C4-2B (cell line): ENCODE data around the gene RPS26.

Experiments
- H3K27ac ChIP-seq: fragments of 450-650 bp; 2 replicates; pipeline ENCODE4 v1.5.1; 2017
- ZFX ChIP-seq: fragments of 450-650 bp; IDR thresholded peaks from 2 replicates; pipeline ENCODE4 v1.6.1; 2017
- TF ChIP-seq, protein P1 (sequence below): fragments of 450-650 bp; conservative IDR thresholded peaks from 2 replicates; pipeline ENCODE4 v1.5.1; 2017; ENCODE audit warnings: mild to moderate bottlenecking

Gene RPS26

DNA sequence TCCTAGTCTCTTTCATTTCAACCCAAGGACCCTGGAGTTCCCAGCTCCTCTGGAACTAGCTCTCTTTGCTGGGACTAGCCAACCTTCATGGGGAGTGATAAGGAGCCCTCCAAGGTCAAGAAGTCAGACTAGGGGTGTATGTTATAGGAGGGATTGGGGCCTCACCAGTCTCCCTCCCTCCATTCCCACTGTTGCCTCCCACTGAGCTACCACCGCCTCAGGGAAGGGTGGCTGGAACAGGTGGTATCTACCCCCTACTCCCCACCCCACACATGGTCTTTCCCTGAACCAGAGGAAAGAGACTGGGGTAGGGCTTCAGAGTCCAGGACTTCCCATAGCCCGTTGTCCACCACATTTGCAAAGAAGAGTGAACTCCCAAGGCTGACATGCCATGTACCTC lies 40.7 kb downstream of the RPS26 start:
- peak overlapping the region; percentile 97 for H3K27ac ChIP-seq
- TF ChIP-seq ZFX, result no peak
- TF ChIP-seq, protein P1, sequence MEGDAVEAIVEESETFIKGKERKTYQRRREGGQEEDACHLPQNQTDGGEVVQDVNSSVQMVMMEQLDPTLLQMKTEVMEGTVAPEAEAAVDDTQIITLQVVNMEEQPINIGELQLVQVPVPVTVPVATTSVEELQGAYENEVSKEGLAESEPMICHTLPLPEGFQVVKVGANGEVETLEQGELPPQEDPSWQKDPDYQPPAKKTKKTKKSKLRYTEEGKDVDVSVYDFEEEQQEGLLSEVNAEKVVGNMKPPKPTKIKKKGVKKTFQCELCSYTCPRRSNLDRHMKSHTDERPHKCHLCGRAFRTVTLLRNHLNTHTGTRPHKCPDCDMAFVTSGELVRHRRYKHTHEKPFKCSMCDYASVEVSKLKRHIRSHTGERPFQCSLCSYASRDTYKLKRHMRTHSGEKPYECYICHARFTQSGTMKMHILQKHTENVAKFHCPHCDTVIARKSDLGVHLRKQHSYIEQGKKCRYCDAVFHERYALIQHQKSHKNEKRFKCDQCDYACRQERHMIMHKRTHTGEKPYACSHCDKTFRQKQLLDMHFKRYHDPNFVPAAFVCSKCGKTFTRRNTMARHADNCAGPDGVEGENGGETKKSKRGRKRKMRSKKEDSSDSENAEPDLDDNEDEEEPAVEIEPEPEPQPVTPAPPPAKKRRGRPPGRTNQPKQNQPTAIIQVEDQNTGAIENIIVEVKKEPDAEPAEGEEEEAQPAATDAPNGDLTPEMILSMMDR, result no peak

DNA sequence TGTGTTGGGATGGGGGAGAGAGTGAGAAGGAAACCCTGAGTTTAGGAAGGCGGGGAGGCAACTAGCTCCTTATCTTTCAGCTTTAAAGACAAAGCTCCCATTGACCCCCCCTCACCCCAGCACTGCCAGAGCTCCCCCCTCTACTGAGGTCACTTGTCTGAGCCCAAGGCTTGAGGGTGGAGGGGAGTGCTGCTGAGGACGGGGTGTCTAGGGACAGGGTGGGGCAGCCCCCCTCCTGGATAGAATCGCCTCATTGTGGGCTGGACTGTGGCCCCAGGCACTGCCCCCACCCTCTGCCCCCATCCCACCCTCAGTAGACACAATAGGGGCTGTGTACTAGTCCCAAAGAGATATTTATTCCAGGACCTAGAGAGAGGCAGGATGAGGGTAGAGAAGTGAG lies 41.2 kb downstream of the RPS26 start:
- TF ChIP-seq, protein P1, result no peak
- TF ChIP-seq ZFX, result no peak
- H3K27ac ChIP-seq, result no peak overlapping the region

DNA sequence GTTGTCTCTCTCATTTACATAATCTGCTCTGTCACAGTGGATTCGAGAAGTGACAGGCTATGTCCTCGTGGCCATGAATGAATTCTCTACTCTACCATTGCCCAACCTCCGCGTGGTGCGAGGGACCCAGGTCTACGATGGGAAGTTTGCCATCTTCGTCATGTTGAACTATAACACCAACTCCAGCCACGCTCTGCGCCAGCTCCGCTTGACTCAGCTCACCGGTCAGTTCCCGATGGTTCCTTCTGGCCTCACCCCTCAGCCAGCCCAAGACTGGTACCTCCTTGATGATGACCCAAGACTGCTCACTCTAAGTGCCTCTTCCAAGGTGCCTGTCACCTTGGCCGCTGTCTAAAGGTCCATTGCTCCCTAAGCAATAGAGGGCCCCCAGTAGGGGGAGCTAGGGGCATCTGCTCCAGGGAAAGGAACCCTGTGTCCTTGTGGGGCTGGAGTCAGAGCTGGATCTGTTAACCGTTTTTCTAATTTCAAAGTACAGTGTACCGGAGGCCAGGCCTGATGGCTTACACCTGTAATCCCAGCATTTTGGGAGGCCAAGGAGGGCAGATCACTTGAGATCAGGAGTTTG lies 43.3 kb downstream of the RPS26 start:
- peak overlapping the region; percentile 87 for H3K27ac ChIP-seq

DNA sequence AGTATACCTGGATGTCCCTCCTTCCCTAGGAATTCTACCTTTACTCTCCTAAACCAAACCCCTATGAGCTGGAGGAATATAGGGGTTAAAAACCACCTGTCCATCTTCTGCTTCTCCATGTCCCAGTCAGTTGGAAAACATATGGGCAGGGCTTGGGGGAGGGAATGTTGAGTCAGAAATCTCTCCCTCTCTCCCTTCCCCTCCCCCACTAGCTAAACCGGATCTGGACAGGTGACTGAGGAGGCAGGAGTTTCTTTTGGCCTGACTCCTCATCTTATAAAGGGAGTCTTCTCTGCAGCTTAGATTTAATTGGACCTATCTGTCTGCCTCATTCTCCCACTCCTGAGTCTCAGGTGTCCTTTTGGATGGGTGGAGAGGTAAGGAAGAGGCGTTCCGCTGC lies 44.4 kb downstream of the RPS26 start:
- H3K27ac ChIP-seq, result peak overlapping the region; percentile 87
- TF ChIP-seq, protein P1, result no peak
- TF ChIP-seq ZFX, result no peak

More for the DNA sequence above, 43.3 kb downstream of the RPS26 start:
- TF ChIP-seq, protein P1, result peak; percentile 47
- no peak for TF ChIP-seq ZFX

DNA sequence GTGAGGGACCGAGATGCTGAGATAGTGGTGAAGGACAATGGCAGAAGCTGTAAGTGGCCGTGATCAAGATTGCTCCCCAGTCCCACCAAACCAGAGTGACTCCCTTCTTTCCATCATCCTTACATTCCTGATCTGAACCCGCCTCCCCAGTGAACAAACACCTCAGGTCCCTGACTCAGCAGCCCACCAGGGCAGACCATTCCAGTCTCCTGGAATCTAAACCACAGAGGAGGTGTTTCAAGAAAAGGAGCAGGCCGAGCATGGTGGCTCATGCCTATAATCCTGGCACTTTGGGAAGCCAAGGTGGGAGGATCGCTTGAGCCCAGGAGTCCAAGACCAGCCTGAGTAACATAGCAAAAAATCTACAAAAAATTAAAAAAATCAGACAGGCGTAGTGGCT lies 44.9 kb downstream of the RPS26 start:
- peak overlapping the region; percentile 87 for H3K27ac ChIP-seq
- TF ChIP-seq, protein P1, result no peak
- no peak for TF ChIP-seq ZFX

DNA sequence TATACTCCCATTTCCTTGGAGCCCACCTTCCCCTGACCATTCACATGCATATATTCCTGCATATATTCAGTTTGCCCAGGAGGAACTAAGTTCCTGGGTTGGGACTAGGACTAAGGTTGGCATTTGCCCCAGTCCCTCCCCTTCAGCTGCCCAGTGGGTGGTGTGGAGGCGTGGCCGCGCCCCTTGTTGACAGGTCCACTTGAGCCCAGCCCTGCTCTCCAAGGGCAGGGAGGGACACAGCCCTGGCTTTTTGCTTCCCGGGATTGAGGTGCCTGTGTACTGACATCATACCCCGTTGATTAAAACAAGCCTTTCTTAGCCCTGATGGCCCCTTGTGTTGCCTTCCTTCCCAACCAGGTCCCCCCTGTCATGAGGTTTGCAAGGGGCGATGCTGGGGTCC lies 45.5 kb downstream of the RPS26 start:
- TF ChIP-seq ZFX, result no peak
- TF ChIP-seq, protein P1, result no peak
- H3K27ac ChIP-seq, result peak overlapping the region; percentile 87
